Neural progenitor cell (in vitro differentiated cells): ENCODE results near the gene ZNF878. TPM values are rescaled to one million over a fixed set of nuclear protein-coding genes. Genes with fewer than 3 reads are reported as not detected.

Experiments used
- DNase-seq: peaks from one replicate; pipeline ENCODE4 v3.0.0-alpha.2; 2016; ENCODE audit warnings: low spot score
- H2AFZ ChIP-seq: fragments of 200-600 bp; sonication (generic); replicated peaks from 2 replicates; pipeline ENCODE4 v1.6.1; 2016; ENCODE audit warnings: antibody characterized with exemption
- H3F3A ChIP-seq: fragments of 200-600 bp; sonication (generic); 2 replicates; pipeline ENCODE4 v1.6.1; 2016; ENCODE audit warnings: antibody characterized with exemption, low read depth
- H3K27ac ChIP-seq: fragments of 200-600 bp; sonication (generic); 2 replicates; pipeline ENCODE4 v1.5.1; 2016; ENCODE audit warnings: mild to moderate bottlenecking
- H3K27me3 ChIP-seq: fragments of 200-600 bp; sonication (generic); 2 replicates; pipeline ENCODE4 v1.6.1; 2016; ENCODE audit warnings: mild to moderate bottlenecking, moderate library complexity
- H3K36me3 ChIP-seq: fragments of 200-600 bp; sonication (generic); 2 replicates; pipeline ENCODE4 v1.5.1; 2016
- H3K4me1 ChIP-seq: fragments of 200-600 bp; sonication (generic); 2 replicates; pipeline ENCODE4 v1.6.1; 2016; ENCODE audit warnings: mixed run types
- H3K4me2 ChIP-seq: fragments of 200-600 bp; sonication (generic); 2 replicates; pipeline ENCODE4 v1.6.1; 2016
- H3K4me3 ChIP-seq: fragments of 200-600 bp; sonication (generic); 2 replicates; pipeline ENCODE4 v1.5.1; 2016
- H3K79me2 ChIP-seq: fragments of 200-600 bp; sonication (generic); 2 replicates; pipeline ENCODE4 v1.6.1; 2016; ENCODE audit warnings: low read depth
- H3K9ac ChIP-seq: fragments of 200-600 bp; sonication (generic); 2 replicates; pipeline ENCODE4 v1.6.1; 2016
- H3K9me3 ChIP-seq: fragments of 200-600 bp; sonication (generic); 2 replicates; pipeline ENCODE4 v1.5.1; 2016; ENCODE audit warnings: low read depth
- H4K20me1 ChIP-seq: fragments of 200-600 bp; sonication (generic); 2 replicates; pipeline ENCODE4 v1.6.1; 2016; ENCODE audit warnings: low read depth
- H3K27ac Mint-ChIP-seq: 3 replicates; pipeline ENCODE4 v1.8.0; 2021; ENCODE audit warnings: mixed read lengths
- H3K27me3 Mint-ChIP-seq: 2 replicates; pipeline ENCODE4 v1.8.0; 2022; ENCODE audit warnings: low read depth, mild to moderate bottlenecking, inconsistent platforms, moderate library complexity, mixed read lengths; ENCODE audit not compliant: insufficient read depth
- H3K36me3 Mint-ChIP-seq: 3 replicates; pipeline ENCODE4 v1.8.0; 2021; ENCODE audit warnings: mixed read lengths
- H3K4me1 Mint-ChIP-seq: 3 replicates; pipeline ENCODE4 v1.8.0; 2021; ENCODE audit warnings: mixed read lengths
- H3K4me3 Mint-ChIP-seq: 3 replicates; pipeline ENCODE4 v1.8.0; 2021; ENCODE audit warnings: mild to moderate bottlenecking, moderate library complexity, mixed read lengths
- H3K9me3 Mint-ChIP-seq: 3 replicates; pipeline ENCODE4 v1.8.0; 2020; ENCODE audit warnings: mixed read lengths
- EZH2 ChIP-seq: fragments of 200-600 bp; sonication (generic); IDR thresholded peaks from 2 replicates; pipeline ENCODE4 v1.6.1; 2017; ENCODE audit warnings: antibody characterized with exemption, mild to moderate bottlenecking, moderate library complexity
- EZH2phosphoT487 ChIP-seq: fragments of 200-600 bp; sonication (generic); IDR thresholded peaks from 2 replicates; pipeline ENCODE4 v1.6.1; 2017; ENCODE audit warnings: antibody characterized with exemption
- total RNA-seq: library from RNA; depleted of rRNA; stranded (reverse); fragments of >200 nt; gene quantifications from 2 replicates; pipeline ENCODE4 v1.2.3, GENCODE V29; 2015; ENCODE audit warnings: low replicate concordance
- TF ChIP-seq, protein P1 (sequence below): fragments of 200-600 bp; sonication (generic); IDR thresholded peaks from 2 replicates; pipeline ENCODE4 v1.5.1; 2017; ENCODE audit warnings: antibody characterized with exemption, mild to moderate bottlenecking

The ZNF878 gene
- total RNA-seq, 1 donor from 2014 or later, result 3.0 TPM

GRCh38 chr19:12093777-12094176, 41.0 kb upstream of the ZNF878 start:
- H3K79me2 ChIP-seq, result peaks cover 63% of the 10 kb centered on the region
- peaks cover 42% of the 10 kb centered on the region for H3K36me3 ChIP-seq
- TF ChIP-seq EZH2 (no peak), EZH2phosphoT487 (no peak)
- TF ChIP-seq, protein P1, sequence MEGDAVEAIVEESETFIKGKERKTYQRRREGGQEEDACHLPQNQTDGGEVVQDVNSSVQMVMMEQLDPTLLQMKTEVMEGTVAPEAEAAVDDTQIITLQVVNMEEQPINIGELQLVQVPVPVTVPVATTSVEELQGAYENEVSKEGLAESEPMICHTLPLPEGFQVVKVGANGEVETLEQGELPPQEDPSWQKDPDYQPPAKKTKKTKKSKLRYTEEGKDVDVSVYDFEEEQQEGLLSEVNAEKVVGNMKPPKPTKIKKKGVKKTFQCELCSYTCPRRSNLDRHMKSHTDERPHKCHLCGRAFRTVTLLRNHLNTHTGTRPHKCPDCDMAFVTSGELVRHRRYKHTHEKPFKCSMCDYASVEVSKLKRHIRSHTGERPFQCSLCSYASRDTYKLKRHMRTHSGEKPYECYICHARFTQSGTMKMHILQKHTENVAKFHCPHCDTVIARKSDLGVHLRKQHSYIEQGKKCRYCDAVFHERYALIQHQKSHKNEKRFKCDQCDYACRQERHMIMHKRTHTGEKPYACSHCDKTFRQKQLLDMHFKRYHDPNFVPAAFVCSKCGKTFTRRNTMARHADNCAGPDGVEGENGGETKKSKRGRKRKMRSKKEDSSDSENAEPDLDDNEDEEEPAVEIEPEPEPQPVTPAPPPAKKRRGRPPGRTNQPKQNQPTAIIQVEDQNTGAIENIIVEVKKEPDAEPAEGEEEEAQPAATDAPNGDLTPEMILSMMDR, result no peak
- Mint-ChIP-seq H3K4me3 (peak overlapping the region; percentile 88), H3K9me3 (peaks cover 61% of the 10 kb centered on the region), H3K27me3 (no peaks in the 10 kb centered on the region), H3K27ac (no peak overlapping the region), H3K4me1 (no peaks in the 10 kb centered on the region), H3K36me3 (peaks cover 24% of the 10 kb centered on the region)
- no peak for DNase-seq
- H3K9me3 ChIP-seq, result peaks cover 20% of the 10 kb centered on the region
- no peaks in the 10 kb centered on the region for H3K27me3 ChIP-seq
- no peak overlapping the region for H3K9ac ChIP-seq
- no peak overlapping the region for H3K27ac ChIP-seq
- no peaks in the 10 kb centered on the region for H3K4me1 ChIP-seq
- H2AFZ ChIP-seq, result no peak overlapping the region
- no peaks in the 10 kb centered on the region for H4K20me1 ChIP-seq
- peak overlapping the region; percentile 61 for H3K4me3 ChIP-seq
- peak overlapping the region; percentile 75 for H3K4me2 ChIP-seq
- peaks cover 21% of the 10 kb centered on the region for H3F3A ChIP-seq

DNA sequence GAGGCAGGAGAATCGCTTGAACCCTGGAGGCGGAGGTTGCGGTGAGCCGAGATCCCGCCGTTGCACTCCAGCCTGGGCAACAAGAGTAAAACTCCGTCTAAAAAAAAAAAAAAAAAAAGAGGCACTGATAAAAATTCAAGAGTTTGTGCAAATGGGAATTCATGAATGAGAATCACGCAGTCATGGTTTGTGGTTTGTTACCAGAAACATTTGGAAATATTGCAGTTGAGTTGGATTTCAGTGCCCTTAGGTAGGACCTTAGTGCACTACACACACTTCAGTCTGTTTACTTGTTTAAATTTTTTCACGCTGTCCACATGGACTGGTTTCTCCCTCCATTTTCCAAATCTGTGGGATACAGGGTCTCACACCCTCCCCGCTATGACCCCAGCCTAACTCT, 40.2 kb upstream of the ZNF878 start:
- TF ChIP-seq EZH2 (no peak), EZH2phosphoT487 (no peak)
- TF ChIP-seq, protein P1, result no peak
- Histone ChIP-seq H2AFZ (no peak overlapping the region), H3K4me2 (peak overlapping the region; percentile 75), H3K9ac (peak overlapping the region; percentile 62), H3K79me2 (peaks cover 55% of the 10 kb centered on the region), H3K27me3 (no peaks in the 10 kb centered on the region), H3K4me3 (peak overlapping the region; percentile 61), H3K9me3 (peaks cover 14% of the 10 kb centered on the region), H3F3A (peaks cover 21% of the 10 kb centered on the region), H3K36me3 (peaks cover 33% of the 10 kb centered on the region), H3K27ac (no peak overlapping the region), H3K4me1 (no peaks in the 10 kb centered on the region), H4K20me1 (no peaks in the 10 kb centered on the region)
- peaks cover 18% of the 10 kb centered on the region for H3K36me3 Mint-ChIP-seq
- H3K9me3 Mint-ChIP-seq, result peaks cover 59% of the 10 kb centered on the region
- H3K27me3 Mint-ChIP-seq, result no peaks in the 10 kb centered on the region
- H3K27ac Mint-ChIP-seq, result no peak overlapping the region
- H3K4me3 Mint-ChIP-seq, result peak overlapping the region; percentile 88
- no peak for DNase-seq
- H3K4me1 Mint-ChIP-seq, result no peaks in the 10 kb centered on the region

GRCh38 chr19:12092065-12092867, 39.5 kb upstream of the ZNF878 start:
- H3K9ac ChIP-seq, result peak overlapping the region; percentile 62
- H3K4me1 ChIP-seq, result no peaks in the 10 kb centered on the region
- peaks cover 21% of the 10 kb centered on the region for H3F3A ChIP-seq
- H3K27ac ChIP-seq, result peak overlapping the region; percentile 94
- peak overlapping the region; percentile 85 for H3K27ac Mint-ChIP-seq
- peak overlapping the region; percentile 88 for H3K4me3 Mint-ChIP-seq
- peak overlapping the region; percentile 61 for H3K4me3 ChIP-seq
- H3K27me3 Mint-ChIP-seq, result no peaks in the 10 kb centered on the region
- peaks cover 28% of the 10 kb centered on the region for H3K36me3 ChIP-seq
- peaks cover 48% of the 10 kb centered on the region for H3K79me2 ChIP-seq
- H3K4me2 ChIP-seq, result peak overlapping the region; percentile 75
- H3K27me3 ChIP-seq, result no peaks in the 10 kb centered on the region
- H2AFZ ChIP-seq, result peak overlapping the region; percentile 31
- peaks cover 63% of the 10 kb centered on the region for H3K9me3 Mint-ChIP-seq
- TF ChIP-seq EZH2, result no peak
- no peak for TF ChIP-seq EZH2phosphoT487
- TF ChIP-seq, protein P1, result no peak
- peaks cover 16% of the 10 kb centered on the region for H3K36me3 Mint-ChIP-seq
- H3K4me1 Mint-ChIP-seq, result no peaks in the 10 kb centered on the region
- no peaks in the 10 kb centered on the region for H4K20me1 ChIP-seq
- peaks cover 10% of the 10 kb centered on the region for H3K9me3 ChIP-seq
- DNase-seq, result peak; percentile 94
